Bronchial epithelial cell (primary cell): ENCODE measurements around the gene CNPY1. TPM values are rescaled to one million over a fixed set of nuclear protein-coding genes. Genes with fewer than 3 reads are reported as not detected.

ENCODE experiments used
- DNase-seq: peaks from one replicate; pipeline ENCODE4 v3.0.0-alpha.2; 2010; ENCODE audit warnings: low read depth
- FAIRE-seq: peaks from 2 replicates; lab custom pipeline; 2011; peaks lifted over from hg19 to GRCh38; lab: Jason Lieb, UNC
- H3K27me3 ChIP-seq: 2 replicates; pipeline ENCODE4 v1.5.1; 2011; ENCODE audit warnings: low read length; ENCODE audit not compliant: control insufficient read depth, insufficient read depth
- H3K36me3 ChIP-seq: 2 replicates; pipeline ENCODE4 v1.5.1; 2011; ENCODE audit warnings: low read length; ENCODE audit not compliant: control insufficient read depth, insufficient read depth
- H3K4me3 ChIP-seq: 2 replicates; pipeline ENCODE4 v1.5.1; 2011; ENCODE audit warnings: mild to moderate bottlenecking, low read depth, low read length, control low read depth
- CTCF ChIP-seq: IDR thresholded peaks from 2 replicates; pipeline ENCODE4 v1.5.1; 2011; ENCODE audit warnings: mild to moderate bottlenecking, moderate library complexity, low read length, control low read depth, inconsistent platforms; ENCODE audit not compliant: insufficient read depth, severe bottlenecking
- total RNA-seq: library from RNA; depleted of rRNA; stranded (reverse); fragments of >200 nt; gene quantifications from 2 replicates; pipeline ENCODE4 v1.2.1, GENCODE V29; 2014

CNPY1 gene
- total RNA-seq, 1 donor from 2014 or later = not detected

DNA sequence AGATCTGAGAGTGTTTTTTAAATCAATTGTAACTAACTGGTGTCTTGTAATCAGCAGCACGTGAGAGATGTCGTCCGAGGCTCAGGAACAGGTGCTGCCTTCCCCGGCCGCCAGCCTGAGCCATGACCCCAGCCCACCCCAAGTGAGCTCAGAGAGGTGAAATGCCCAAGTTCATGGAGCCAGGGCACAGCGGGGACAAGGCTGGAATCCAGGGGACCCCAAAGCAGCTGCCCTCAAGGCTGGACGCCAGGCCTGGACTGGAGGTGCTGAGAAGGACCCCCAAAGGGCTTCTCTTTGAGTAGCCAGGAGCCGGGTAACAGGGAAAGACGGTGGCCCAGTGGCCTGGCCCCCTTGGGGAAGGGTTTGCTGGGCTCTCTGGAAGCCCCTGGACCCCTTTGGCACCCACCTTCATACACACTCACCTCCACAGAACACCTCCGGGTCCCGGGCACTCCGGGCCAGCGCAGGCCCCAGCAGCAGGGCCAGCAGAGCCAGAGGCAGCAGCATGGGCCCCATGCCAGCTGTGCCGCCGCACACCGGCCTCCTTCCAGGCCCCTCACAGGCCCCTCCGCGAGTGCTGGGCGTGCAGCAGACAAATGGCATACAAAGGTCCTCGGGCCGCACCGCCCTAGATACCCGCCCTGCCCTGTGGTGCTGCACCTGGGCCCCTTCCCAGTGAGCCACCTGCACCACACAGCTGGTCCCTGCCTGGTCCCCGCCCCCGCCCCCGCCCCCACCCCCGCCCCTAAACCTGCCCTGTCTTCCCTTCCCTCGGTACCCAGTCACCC, 24.0 kb upstream of the CNPY1 start:
- Histone ChIP-seq H3K27me3 (no peaks in the 10 kb centered on the region), H3K4me3 (no peak overlapping the region), H3K36me3 (no peaks in the 10 kb centered on the region)
- TF ChIP-seq CTCF = no peak
- FAIRE-seq (no peak), DNase-seq (no peak)

- no peak for DNase-seq
- TF ChIP-seq CTCF = no peak
- no peak overlapping the region for H3K4me3 ChIP-seq
- H3K27me3 ChIP-seq = no peaks in the 10 kb centered on the region
- H3K36me3 ChIP-seq = no peaks in the 10 kb centered on the region
- no peak for FAIRE-seq
Measured at GRCh38 chr7:155569681-155570080, 23.3 kb upstream of the CNPY1 start.

DNA sequence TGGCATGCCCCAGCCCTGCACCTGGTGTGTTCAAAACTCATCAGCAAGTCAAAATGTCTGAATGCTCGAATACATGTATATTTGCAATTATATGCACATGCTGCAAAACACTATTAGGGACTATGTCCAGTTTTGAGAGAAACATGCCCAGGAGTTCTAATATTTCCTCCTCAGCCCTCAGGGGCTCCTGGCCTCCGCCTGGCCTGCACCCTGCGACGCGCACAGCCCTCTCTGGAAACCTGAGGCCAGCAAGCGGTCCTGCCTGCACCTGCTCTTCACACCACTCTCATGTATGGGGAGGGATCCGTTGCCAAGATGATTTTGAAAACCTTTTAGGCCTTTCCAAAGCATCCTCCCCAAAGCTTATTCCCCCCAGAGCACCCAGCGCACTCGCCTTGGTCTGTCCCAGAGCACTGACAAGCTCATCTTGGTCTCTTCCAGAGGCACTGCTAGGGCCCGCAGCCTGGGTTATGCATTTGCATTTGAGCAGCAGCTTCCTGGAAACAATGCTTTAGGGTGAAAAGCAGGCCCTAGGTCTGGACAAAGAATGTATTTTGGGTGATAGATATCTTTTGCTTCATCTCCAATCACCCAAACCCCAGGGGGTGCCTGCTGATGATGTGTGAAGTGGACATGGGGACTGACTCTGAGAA, 22.6 kb upstream of the CNPY1 start:
- Histone ChIP-seq H3K27me3 (no peaks in the 10 kb centered on the region), H3K4me3 (no peak overlapping the region), H3K36me3 (no peaks in the 10 kb centered on the region)
- FAIRE-seq (no peak), DNase-seq (no peak)
- TF ChIP-seq CTCF = no peak

GRCh38 chr7:155568333-155568660, 21.9 kb upstream of the CNPY1 start:
- TF ChIP-seq CTCF = no peak
- FAIRE-seq (no peak), DNase-seq (no peak)
- no peaks in the 10 kb centered on the region for H3K36me3 ChIP-seq
- no peaks in the 10 kb centered on the region for H3K27me3 ChIP-seq
- no peak overlapping the region for H3K4me3 ChIP-seq

- no peak for TF ChIP-seq CTCF
- no peak overlapping the region for H3K4me3 ChIP-seq
- FAIRE-seq = no peak
- no peaks in the 10 kb centered on the region for H3K27me3 ChIP-seq
- H3K36me3 ChIP-seq = no peaks in the 10 kb centered on the region
- no peak for DNase-seq
Measured at GRCh38 chr7:155567646-155568332, 21.4 kb upstream of the CNPY1 start.
